GM23338 (cell line): Measurements from ENCODE around the gene EPHB2.

ENCODE experiments used
- CTCF ChIP-seq, 2 experiments: fragments of 200-600 bp in 1 of 2; sonication (generic) in 1 of 2; conservative IDR thresholded peaks; 2 replicates each; pipeline versions ENCODE4 v1.5.1 to v1.6.1; 2016 to 2017; ENCODE audit warnings: antibody characterized with exemption in 2 of 2, low read depth in 2 of 2, mild to moderate bottlenecking in 2 of 2, moderate library complexity in 1 of 2
- REST ChIP-seq: IDR thresholded peaks from one replicate; pipeline ENCODE4 v1.6.1; 2018; ENCODE audit warnings: antibody characterized with exemption; ENCODE audit not compliant: unreplicated experiment

- no peak for TF ChIP-seq CTCF (conservative IDR thresholded peaks at IDR 0.05; ENCODE audit: low read depth in 2 of 2)
- TF ChIP-seq REST = no peak
These were observed 99.7 kb downstream of the EPHB2 start for GRCh38 chr1:22810378-22810777.
